ENCODE measurements around the gene AKR7A3.

- no peak for TF ChIP-seq CTCF (conservative IDR thresholded peaks at IDR 0.05; ENCODE audit: low read depth, low read length)
- TF ChIP-seq EZH2 (IDR thresholded peaks at IDR 0.05; ENCODE audit: low read length, unreplicated experiment): no peak
These were observed 25.7 kb upstream of the AKR7A3 start for GRCh38 chr1:19313961-19314882.

Measured in PC-3 (cell line).